MM.1S (cell line): ENCODE data around the gene NAA15.

Source experiments
- CTCF ChIP-seq: fragments of 300-600 bp; sonication (generic); IDR thresholded peaks from 2 replicates; pipeline ENCODE4 v1.5.1; 2016; ENCODE audit warnings: antibody characterized with exemption, low read length, mixed read lengths
- EZH2 ChIP-seq: fragments of 300-600 bp; sonication (generic); optimal IDR thresholded peaks from 2 replicates; pipeline ENCODE3; 2017; ENCODE audit warnings: low read depth, mild to moderate bottlenecking, antibody characterized with exemption, low read length, mixed read lengths

GRCh38 chr4:139420652-139421051, 119.3 kb downstream of the NAA15 start:
- TF ChIP-seq CTCF (no peak), EZH2 (no peak)
